Measurements from ENCODE around the gene POU6F2. TPM values are rescaled to one million over a fixed set of nuclear protein-coding genes. Genes with fewer than 3 reads are reported as not detected.
"Not testable (repeated sequence)": the region's sequence is repeated elsewhere in the genome, so short reads cannot be mapped to it uniquely, and the experiment has no call there.

The POU6F2 gene
- total RNA-seq, 1 donor from 2014 or later = 9.2 TPM

DNA sequence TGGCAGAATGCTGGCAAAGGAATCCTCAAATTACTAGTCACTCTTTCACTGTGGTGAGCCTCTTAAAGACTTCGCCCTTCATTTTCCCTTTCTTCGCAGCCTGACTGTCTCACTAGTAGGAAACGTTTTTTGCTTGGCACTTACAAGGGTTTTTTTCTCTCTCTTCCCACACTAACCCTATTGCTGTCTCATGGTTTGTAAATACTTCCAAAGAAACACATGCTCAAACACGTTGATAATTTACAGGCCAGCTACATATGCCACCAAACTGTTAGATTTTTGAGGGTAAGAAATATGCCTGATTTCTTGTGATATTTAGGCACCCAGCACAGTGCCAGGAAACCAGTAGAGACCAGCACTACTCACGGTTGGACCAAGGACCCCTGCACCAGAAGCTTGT, 340.2 kb downstream of the POU6F2 start:
- H3K27ac Mint-ChIP-seq = no peak overlapping the region

DNA sequence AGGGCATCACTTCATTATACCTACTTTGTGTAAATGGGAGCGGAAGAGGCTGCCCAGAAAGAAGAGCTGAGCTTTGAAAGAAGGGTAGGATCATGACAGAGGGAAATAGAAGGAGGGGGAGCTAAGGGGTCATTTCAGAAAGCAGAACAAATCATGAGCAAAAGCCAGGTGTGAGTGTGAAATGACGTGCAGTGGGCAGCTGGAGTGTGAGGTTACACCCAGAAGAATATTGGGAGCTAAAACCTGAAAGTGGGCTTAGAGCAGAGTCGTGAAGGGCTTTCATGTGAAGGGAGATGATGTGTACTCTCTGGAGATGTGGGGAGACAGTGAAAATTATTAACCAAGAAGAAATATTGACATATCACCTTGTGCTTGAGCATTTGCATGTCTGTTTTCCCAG, 343.5 kb downstream of the POU6F2 start:
- no peak overlapping the region for H3K27ac Mint-ChIP-seq
- no peaks in the 10 kb centered on the region for H3K4me1 Mint-ChIP-seq
- TF ChIP-seq, protein P1, sequence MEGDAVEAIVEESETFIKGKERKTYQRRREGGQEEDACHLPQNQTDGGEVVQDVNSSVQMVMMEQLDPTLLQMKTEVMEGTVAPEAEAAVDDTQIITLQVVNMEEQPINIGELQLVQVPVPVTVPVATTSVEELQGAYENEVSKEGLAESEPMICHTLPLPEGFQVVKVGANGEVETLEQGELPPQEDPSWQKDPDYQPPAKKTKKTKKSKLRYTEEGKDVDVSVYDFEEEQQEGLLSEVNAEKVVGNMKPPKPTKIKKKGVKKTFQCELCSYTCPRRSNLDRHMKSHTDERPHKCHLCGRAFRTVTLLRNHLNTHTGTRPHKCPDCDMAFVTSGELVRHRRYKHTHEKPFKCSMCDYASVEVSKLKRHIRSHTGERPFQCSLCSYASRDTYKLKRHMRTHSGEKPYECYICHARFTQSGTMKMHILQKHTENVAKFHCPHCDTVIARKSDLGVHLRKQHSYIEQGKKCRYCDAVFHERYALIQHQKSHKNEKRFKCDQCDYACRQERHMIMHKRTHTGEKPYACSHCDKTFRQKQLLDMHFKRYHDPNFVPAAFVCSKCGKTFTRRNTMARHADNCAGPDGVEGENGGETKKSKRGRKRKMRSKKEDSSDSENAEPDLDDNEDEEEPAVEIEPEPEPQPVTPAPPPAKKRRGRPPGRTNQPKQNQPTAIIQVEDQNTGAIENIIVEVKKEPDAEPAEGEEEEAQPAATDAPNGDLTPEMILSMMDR (IDR thresholded peaks at IDR 0.05; ENCODE audit: unreplicated experiment) = no peak
- peaks cover 14% of the 10 kb centered on the region for H3K27me3 Mint-ChIP-seq (ENCODE audit: low read depth)
- no peak for DNase-seq (ENCODE audit: low spot score in 2 of 2, unreplicated experiment in 2 of 2)
- H3K9me3 Mint-ChIP-seq = peaks cover 4% of the 10 kb centered on the region
- no peaks in the 10 kb centered on the region for H3K36me3 Mint-ChIP-seq
- H3K4me3 Mint-ChIP-seq = no peak overlapping the region

More for the DNA sequence above, 340.2 kb downstream of the POU6F2 start:
- DNase-seq (ENCODE audit: low spot score in 2 of 2, unreplicated experiment in 2 of 2) = no peak
- no peaks in the 10 kb centered on the region for H3K36me3 Mint-ChIP-seq
- TF ChIP-seq, protein P1 (IDR thresholded peaks at IDR 0.05; ENCODE audit: unreplicated experiment) = no peak
- peaks cover 19% of the 10 kb centered on the region for H3K4me1 Mint-ChIP-seq
- no peaks in the 10 kb centered on the region for H3K9me3 Mint-ChIP-seq
- H3K27me3 Mint-ChIP-seq (ENCODE audit: low read depth) = peaks cover 26% of the 10 kb centered on the region
- H3K4me3 Mint-ChIP-seq = no peak overlapping the region

DNA sequence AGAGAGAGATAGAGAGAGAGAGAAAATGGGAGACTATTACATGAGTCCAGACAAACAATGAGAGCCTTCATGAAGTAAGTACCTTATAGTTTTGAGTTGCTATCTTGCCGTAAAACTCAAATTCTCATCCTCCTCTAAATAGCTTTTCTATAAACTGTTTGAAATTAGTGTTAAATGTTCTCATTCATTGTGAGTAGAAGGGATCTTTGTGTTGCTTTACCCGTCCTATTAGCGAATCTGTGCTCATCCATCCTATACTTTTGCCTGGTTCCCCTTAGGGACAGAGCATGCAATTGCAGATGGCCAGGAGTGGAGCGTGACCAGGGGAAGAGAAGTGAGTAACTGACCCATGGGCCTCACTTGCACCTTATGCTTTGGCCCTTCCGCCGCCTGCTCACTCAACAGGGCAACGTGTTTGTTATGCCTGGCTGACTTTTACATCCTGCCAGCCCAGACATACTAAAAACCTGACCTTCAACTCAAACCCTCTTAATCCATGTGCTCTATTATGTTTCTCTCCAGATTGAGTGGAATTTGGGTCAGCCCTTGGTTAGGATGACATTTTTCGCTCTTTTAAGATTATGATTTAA, 344.3 kb downstream of the POU6F2 start:
- Mint-ChIP-seq H3K4me3 (no peak overlapping the region), H3K4me1 (no peaks in the 10 kb centered on the region), H3K9me3 (peaks cover 4% of the 10 kb centered on the region), H3K36me3 (no peaks in the 10 kb centered on the region), H3K27me3 (ENCODE audit: low read depth) (peaks cover 17% of the 10 kb centered on the region), H3K27ac (no peak overlapping the region)
- TF ChIP-seq, protein P1 (IDR thresholded peaks at IDR 0.05; ENCODE audit: unreplicated experiment) = no peak
- DNase-seq (ENCODE audit: low spot score in 2 of 2, unreplicated experiment in 2 of 2) = no peak

DNA sequence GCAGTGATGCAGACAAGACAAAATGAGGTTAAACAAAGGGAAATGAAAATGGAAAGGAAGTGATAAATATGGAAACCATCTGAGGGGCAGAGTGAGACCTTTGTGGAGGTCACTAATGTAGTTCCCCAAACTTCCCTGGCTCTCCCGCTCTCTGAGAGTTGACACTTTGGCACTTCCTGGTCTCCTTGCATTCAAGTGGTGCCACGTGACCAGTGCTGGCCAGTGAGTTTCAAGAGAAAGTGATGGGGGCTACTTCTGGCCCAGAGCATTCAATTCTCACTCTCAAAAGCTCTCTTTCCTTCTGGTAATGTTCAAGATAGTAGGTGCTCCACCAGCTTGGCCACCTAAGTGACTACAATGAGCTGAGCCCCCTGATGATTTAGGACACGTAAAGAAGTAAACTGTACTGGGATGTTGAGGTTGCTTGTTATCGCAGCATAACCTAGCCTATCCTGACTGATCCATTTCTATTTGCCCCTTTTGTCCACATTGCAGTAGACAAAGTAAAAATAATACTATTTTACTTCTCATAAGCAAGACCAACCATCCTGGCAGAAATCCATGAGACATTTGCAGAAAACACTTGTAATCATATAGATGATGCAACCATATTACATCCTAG, 346.5 kb downstream of the POU6F2 start:
- DNase-seq (ENCODE audit: low spot score in 2 of 2, unreplicated experiment in 2 of 2) = no peak
- no peak overlapping the region for H3K4me3 Mint-ChIP-seq
- no peaks in the 10 kb centered on the region for H3K36me3 Mint-ChIP-seq
- no peak overlapping the region for H3K27ac Mint-ChIP-seq
- peaks cover 16% of the 10 kb centered on the region for H3K27me3 Mint-ChIP-seq (ENCODE audit: low read depth)
- TF ChIP-seq, protein P1 (IDR thresholded peaks at IDR 0.05; ENCODE audit: unreplicated experiment) = no peak
- H3K4me1 Mint-ChIP-seq = no peaks in the 10 kb centered on the region
- H3K9me3 Mint-ChIP-seq = peaks cover 4% of the 10 kb centered on the region

DNA sequence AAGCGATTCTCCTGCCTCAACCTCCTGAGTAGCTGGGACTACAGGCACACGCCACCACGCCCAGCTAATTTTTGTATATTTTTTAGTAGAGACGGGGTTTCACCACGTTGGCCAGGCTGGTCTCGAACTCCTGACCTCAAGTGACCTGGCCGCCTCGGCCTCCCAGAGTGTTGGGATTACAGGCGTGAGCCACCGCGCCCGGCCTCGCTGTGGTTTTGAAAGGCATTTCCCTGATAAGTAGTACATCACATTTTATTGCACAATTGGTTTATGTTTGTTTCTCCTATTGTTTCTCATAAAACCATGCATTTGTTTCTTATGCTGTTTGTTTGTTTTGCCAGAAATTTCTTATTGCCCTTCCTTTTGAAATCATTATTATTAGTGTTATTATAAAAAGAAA, 353.9 kb downstream of the POU6F2 start:
- H3K36me3 Mint-ChIP-seq; H3K4me1 Mint-ChIP-seq; H3K27ac Mint-ChIP-seq; DNase-seq (ENCODE audit: low spot score in 2 of 2, unreplicated experiment in 2 of 2); H3K4me3 Mint-ChIP-seq; H3K9me3 Mint-ChIP-seq: not testable (repeated sequence)
- H3K27me3 Mint-ChIP-seq (ENCODE audit: low read depth) = peaks cover 25% of the 10 kb centered on the region

DNA sequence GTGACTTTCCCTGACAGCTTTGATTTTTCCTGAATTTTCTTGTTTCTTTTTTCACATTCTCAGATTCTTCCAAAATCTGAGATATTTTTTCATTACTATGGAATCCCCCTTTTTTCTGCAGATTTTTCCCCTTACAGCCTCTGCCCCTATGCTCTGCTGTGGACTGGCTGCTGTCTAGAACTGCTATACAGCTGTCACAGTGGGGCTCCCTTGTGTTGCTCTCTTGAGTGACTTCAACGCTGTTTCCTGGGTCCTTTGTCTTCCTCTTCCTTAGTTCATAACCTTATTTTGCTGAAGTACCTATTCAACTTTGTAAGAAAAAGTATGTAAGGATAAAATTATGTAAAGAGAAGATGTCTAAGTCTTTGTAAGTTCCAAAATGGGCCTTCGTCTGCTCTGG, 354.4 kb downstream of the POU6F2 start:
- TF ChIP-seq, protein P1 (IDR thresholded peaks at IDR 0.05; ENCODE audit: unreplicated experiment) = no peak
- H3K4me3 Mint-ChIP-seq = no peak overlapping the region

More for the DNA sequence above, 354.4 kb downstream of the POU6F2 start:
- H3K27me3 Mint-ChIP-seq (ENCODE audit: low read depth) = peaks cover 23% of the 10 kb centered on the region
- no peaks in the 10 kb centered on the region for H3K36me3 Mint-ChIP-seq
- no peak for DNase-seq (ENCODE audit: low spot score in 2 of 2, unreplicated experiment in 2 of 2)
- H3K9me3 Mint-ChIP-seq = no peaks in the 10 kb centered on the region
- H3K4me1 Mint-ChIP-seq = peaks cover 4% of the 10 kb centered on the region
- H3K27ac Mint-ChIP-seq = no peak overlapping the region

Data from mesothelial cell of epicardium (in vitro differentiated cells).